Measurements from ENCODE around the gene MAP3K4.

DNA sequence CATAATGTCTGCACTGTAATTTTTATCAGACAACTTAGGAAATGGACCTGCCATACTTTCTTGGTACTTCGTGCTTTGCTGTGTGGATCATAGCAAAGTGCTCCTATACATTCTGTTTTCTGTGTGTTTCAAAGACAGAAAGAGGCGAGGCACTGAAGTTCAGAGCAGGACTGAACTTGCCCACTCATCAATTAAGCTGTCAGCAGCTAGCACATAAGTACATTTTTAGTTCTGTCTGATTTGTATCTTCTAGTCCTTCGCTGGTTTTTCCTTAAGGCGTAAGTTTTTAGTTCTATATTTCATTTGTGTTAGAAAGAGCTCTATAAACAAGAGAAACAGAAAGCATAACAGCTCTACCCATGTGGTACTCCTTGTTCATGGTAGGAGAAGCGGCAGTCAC lies 42.1 kb downstream of the MAP3K4 start:
- TF ChIP-seq, protein P1, sequence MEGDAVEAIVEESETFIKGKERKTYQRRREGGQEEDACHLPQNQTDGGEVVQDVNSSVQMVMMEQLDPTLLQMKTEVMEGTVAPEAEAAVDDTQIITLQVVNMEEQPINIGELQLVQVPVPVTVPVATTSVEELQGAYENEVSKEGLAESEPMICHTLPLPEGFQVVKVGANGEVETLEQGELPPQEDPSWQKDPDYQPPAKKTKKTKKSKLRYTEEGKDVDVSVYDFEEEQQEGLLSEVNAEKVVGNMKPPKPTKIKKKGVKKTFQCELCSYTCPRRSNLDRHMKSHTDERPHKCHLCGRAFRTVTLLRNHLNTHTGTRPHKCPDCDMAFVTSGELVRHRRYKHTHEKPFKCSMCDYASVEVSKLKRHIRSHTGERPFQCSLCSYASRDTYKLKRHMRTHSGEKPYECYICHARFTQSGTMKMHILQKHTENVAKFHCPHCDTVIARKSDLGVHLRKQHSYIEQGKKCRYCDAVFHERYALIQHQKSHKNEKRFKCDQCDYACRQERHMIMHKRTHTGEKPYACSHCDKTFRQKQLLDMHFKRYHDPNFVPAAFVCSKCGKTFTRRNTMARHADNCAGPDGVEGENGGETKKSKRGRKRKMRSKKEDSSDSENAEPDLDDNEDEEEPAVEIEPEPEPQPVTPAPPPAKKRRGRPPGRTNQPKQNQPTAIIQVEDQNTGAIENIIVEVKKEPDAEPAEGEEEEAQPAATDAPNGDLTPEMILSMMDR (IDR thresholded peaks at IDR 0.05) = no peak
- no peak for TF ChIP-seq POLR2A (IDR thresholded peaks at IDR 0.05)

Measured in ovary (tissue), 3 donors.